Smooth muscle cell (in vitro differentiated cells): Measurements from ENCODE around the gene FARP1. TPM values are rescaled to one million over a fixed set of nuclear protein-coding genes. Genes with fewer than 3 reads are reported as not detected.

Experiments used
- DNase-seq: peaks from one replicate; lab custom pipeline; 2025; ENCODE audit not compliant: unreplicated experiment; lab: John Stamatoyannopoulos, UW
- H2AFZ ChIP-seq: fragments of 200-600 bp; sonication (generic); 2 replicates; pipeline ENCODE4 v1.6.0; 2016; ENCODE audit warnings: antibody characterized with exemption, low read depth, mild to moderate bottlenecking
- H3F3A ChIP-seq: fragments of 200-600 bp; sonication (generic); 2 replicates; pipeline ENCODE4 v1.6.0; 2017; ENCODE audit warnings: antibody characterized with exemption, low read depth
- H3K27ac ChIP-seq: fragments of 200-600 bp; sonication (generic); 2 replicates; pipeline ENCODE4 v1.5.1; 2016; ENCODE audit warnings: low read depth, mild to moderate bottlenecking
- H3K27me3 ChIP-seq: fragments of 200-600 bp; sonication (generic); 2 replicates; pipeline ENCODE4 v1.6.1; 2016; ENCODE audit warnings: low read depth, mild to moderate bottlenecking
- H3K36me3 ChIP-seq: fragments of 200-600 bp; sonication (generic); 2 replicates; pipeline ENCODE4 v1.5.1; 2016; ENCODE audit warnings: low read depth
- H3K4me1 ChIP-seq: fragments of 200-600 bp; sonication (generic); 2 replicates; pipeline ENCODE4 v1.5.1; 2016; ENCODE audit warnings: low read depth
- H3K4me2 ChIP-seq: fragments of 200-600 bp; sonication (generic); 2 replicates; pipeline ENCODE4 v1.6.0; 2016; ENCODE audit warnings: mild to moderate bottlenecking
- H3K4me3 ChIP-seq: fragments of 200-600 bp; sonication (generic); 2 replicates; pipeline ENCODE4 v1.5.1; 2016; ENCODE audit warnings: mild to moderate bottlenecking
- H3K79me2 ChIP-seq: fragments of 200-600 bp; sonication (generic); 2 replicates; pipeline ENCODE4 v1.6.0; 2016; ENCODE audit warnings: low read depth, mild to moderate bottlenecking
- H3K9ac ChIP-seq: fragments of 200-600 bp; sonication (generic); 2 replicates; pipeline ENCODE4 v1.6.0; 2016; ENCODE audit warnings: low read depth
- H3K9me3 ChIP-seq: fragments of 200-600 bp; sonication (generic); replicated peaks from 2 replicates; pipeline ENCODE4 v1.5.1; 2016; ENCODE audit warnings: low read depth
- H4K20me1 ChIP-seq: fragments of 200-600 bp; sonication (generic); 2 replicates; pipeline ENCODE4 v1.6.0; 2016; ENCODE audit warnings: low read depth
- CTCF ChIP-seq: fragments of 200-600 bp; sonication (generic); IDR thresholded peaks from 2 replicates; pipeline ENCODE4 v1.5.1; 2017; ENCODE audit warnings: borderline replicate concordance, mild to moderate bottlenecking, antibody characterized with exemption; ENCODE audit not compliant: insufficient read depth, poor library complexity, severe bottlenecking
- WGBS: methylation state at CpG from one replicate; pipeline ENCODE4 v1.1.7; 2016; ENCODE audit warnings: low lambda C conversion rate; 5-methylcytosine and 5-hydroxymethylcytosine counted together
- polyA plus RNA-seq: library from polyadenylated mRNA; unstranded; fragments of >200 nt; fragmentation: Nextera tagmentation; extraction: Ambion mirVana; gene quantifications from 2 replicates; pipeline ENCODE4 v1.2.1, GENCODE V29; 2016
- total RNA-seq: library from RNA; depleted of rRNA; stranded (reverse); fragments of >200 nt; gene quantifications from 2 replicates; pipeline ENCODE4 v1.2.3, GENCODE V29; 2014

The FARP1 gene
- total and polyA plus RNA-seq, 2 experiments from 2014 or later: 59.4 to 104 TPM

- no peak for DNase-seq
- Histone ChIP-seq H2AFZ (no peak overlapping the region), H3K4me3 (no peak overlapping the region), H3K4me2 (no peak overlapping the region), H3K79me2 (peaks cover 42% of the 10 kb centered on the region), H3K4me1 (peaks cover 16% of the 10 kb centered on the region), H3K27me3 (no peaks in the 10 kb centered on the region), H3K9me3 (no peaks in the 10 kb centered on the region), H4K20me1 (peaks cover 10% of the 10 kb centered on the region), H3F3A (peaks cover 3% of the 10 kb centered on the region), H3K27ac (no peak overlapping the region), H3K36me3 (no peaks in the 10 kb centered on the region), H3K9ac (no peak overlapping the region)
- TF ChIP-seq CTCF: no peak
- 97% methylated on average over 5 of the region's 5 CpGs for WGBS
These were observed 191.8 kb downstream of the FARP1 start for GRCh38 chr13:98334620-98335205.

- Histone ChIP-seq H3K4me3 (no peak overlapping the region), H4K20me1 (peaks cover 10% of the 10 kb centered on the region), H3K9me3 (no peaks in the 10 kb centered on the region), H3F3A (peaks cover 3% of the 10 kb centered on the region), H3K27me3 (no peaks in the 10 kb centered on the region), H3K4me1 (peaks cover 16% of the 10 kb centered on the region), H2AFZ (no peak overlapping the region), H3K9ac (no peak overlapping the region), H3K36me3 (no peaks in the 10 kb centered on the region), H3K79me2 (peaks cover 42% of the 10 kb centered on the region), H3K27ac (no peak overlapping the region), H3K4me2 (no peak overlapping the region)
- no peak for TF ChIP-seq CTCF
- WGBS: 94% methylated on average over 4 of the region's 4 CpGs
- DNase-seq: no peak
These were observed 192.8 kb downstream of the FARP1 start for GRCh38 chr13:98335721-98336120.

- Histone ChIP-seq H3K9ac (no peak overlapping the region), H3K4me3 (no peak overlapping the region), H3K27ac (no peak overlapping the region), H3K4me2 (no peak overlapping the region), H4K20me1 (peaks cover 17% of the 10 kb centered on the region), H3K4me1 (no peaks in the 10 kb centered on the region), H2AFZ (no peak overlapping the region), H3K79me2 (peaks cover 35% of the 10 kb centered on the region), H3K36me3 (no peaks in the 10 kb centered on the region), H3F3A (peaks cover 3% of the 10 kb centered on the region), H3K9me3 (no peaks in the 10 kb centered on the region), H3K27me3 (no peaks in the 10 kb centered on the region)
- no peak for DNase-seq
- 94% methylated on average over 5 of the region's 5 CpGs for WGBS
- no peak for TF ChIP-seq CTCF
These were observed 195.4 kb downstream of the FARP1 start for GRCh38 chr13:98338310-98338709.
